ENCODE measurements around the gene CCDC170.
"Not testable (repeated sequence)": the region's sequence is repeated elsewhere in the genome, so short reads cannot be mapped to it uniquely, and the experiment has no call there.

The CCDC170 gene

GRCh38 chr6:151506761-151507160 is 12.9 kb downstream of the CCDC170 start:
- no peak for TF ChIP-seq POLR2A (IDR thresholded peaks at IDR 0.05; ENCODE audit: low read depth, low read length)
- DNase-seq (ENCODE audit: insufficient read length, low spot score) (no peak), FAIRE-seq (no peak)

- FAIRE-seq, result no peak
- DNase-seq (ENCODE audit: insufficient read length, low spot score), result no peak
- no peak for TF ChIP-seq POLR2A (IDR thresholded peaks at IDR 0.05; ENCODE audit: low read depth, low read length)
Measured at GRCh38 chr6:151509048-151509447, 15.2 kb downstream of the CCDC170 start.

GRCh38 chr6:151512481-151512880 is 18.7 kb downstream of the CCDC170 start:
- DNase-seq (ENCODE audit: insufficient read length, low spot score) (no peak), FAIRE-seq (no peak)
- TF ChIP-seq POLR2A (IDR thresholded peaks at IDR 0.05; ENCODE audit: low read depth, low read length), result no peak

- FAIRE-seq (no peak), DNase-seq (ENCODE audit: insufficient read length, low spot score) (no peak)
- no peak for TF ChIP-seq POLR2A (IDR thresholded peaks at IDR 0.05; ENCODE audit: low read depth, low read length)
Measured at GRCh38 chr6:151514000-151514730, 20.3 kb downstream of the CCDC170 start.

GRCh38 chr6:151518992-151519391 is 25.2 kb downstream of the CCDC170 start:
- not testable (repeated sequence) for DNase-seq (ENCODE audit: insufficient read length, low spot score); FAIRE-seq

GRCh38 chr6:151523034-151523433 is 29.2 kb downstream of the CCDC170 start:
- no peak for TF ChIP-seq POLR2A (IDR thresholded peaks at IDR 0.05; ENCODE audit: low read depth, low read length)
- DNase-seq (ENCODE audit: insufficient read length, low spot score) (no peak), FAIRE-seq (no peak)

- FAIRE-seq (no peak), DNase-seq (ENCODE audit: insufficient read length, low spot score) (no peak)
Measured at GRCh38 chr6:151524059-151524458, 30.2 kb downstream of the CCDC170 start.

GRCh38 chr6:151534576-151534975 is 40.8 kb downstream of the CCDC170 start:
- DNase-seq (ENCODE audit: insufficient read length, low spot score), result no peak
- no peak for TF ChIP-seq POLR2A (IDR thresholded peaks at IDR 0.05; ENCODE audit: low read depth, low read length)
- FAIRE-seq, result no peak

More at GRCh38 chr6:151524059-151524458, 30.2 kb downstream of the CCDC170 start:
- TF ChIP-seq POLR2A (IDR thresholded peaks at IDR 0.05; ENCODE audit: low read depth, low read length), result no peak

GRCh38 chr6:151535476-151536187 is 41.8 kb downstream of the CCDC170 start:
- TF ChIP-seq POLR2A (IDR thresholded peaks at IDR 0.05; ENCODE audit: low read depth, low read length), result no peak
- FAIRE-seq, result no peak
- DNase-seq (ENCODE audit: insufficient read length, low spot score), result no peak

- no peak for DNase-seq (ENCODE audit: insufficient read length, low spot score)
- no peak for FAIRE-seq
- TF ChIP-seq POLR2A (IDR thresholded peaks at IDR 0.05; ENCODE audit: low read depth, low read length), result no peak
Measured at GRCh38 chr6:151536188-151536479, 42.3 kb downstream of the CCDC170 start.

GRCh38 chr6:151537556-151537955 is 43.7 kb downstream of the CCDC170 start:
- no peak for TF ChIP-seq POLR2A (IDR thresholded peaks at IDR 0.05; ENCODE audit: low read depth, low read length)
- no peak for FAIRE-seq
- no peak for DNase-seq (ENCODE audit: insufficient read length, low spot score)

GRCh38 chr6:151539506-151540268 is 45.9 kb downstream of the CCDC170 start:
- no peak for TF ChIP-seq POLR2A (IDR thresholded peaks at IDR 0.05; ENCODE audit: low read depth, low read length)
- DNase-seq (ENCODE audit: insufficient read length, low spot score), result no peak
- no peak for FAIRE-seq

- DNase-seq (ENCODE audit: insufficient read length, low spot score) (no peak), FAIRE-seq (no peak)
- TF ChIP-seq POLR2A (IDR thresholded peaks at IDR 0.05; ENCODE audit: low read depth, low read length), result no peak
Measured at GRCh38 chr6:151544453-151544852, 50.6 kb downstream of the CCDC170 start.

GRCh38 chr6:151544884-151545283 is 51.1 kb downstream of the CCDC170 start:
- DNase-seq (ENCODE audit: insufficient read length, low spot score); FAIRE-seq: not testable (repeated sequence)
